Measurements from ENCODE around the gene MAGI2. TPM values are rescaled to one million over a fixed set of nuclear protein-coding genes. Genes with fewer than 3 reads are reported as not detected.

The MAGI2 gene
- polyA plus RNA-seq, 4 donors: 0.22 to 2.1 (median 1.5) TPM

- H3K9me3 ChIP-seq (ENCODE audit: control insufficient read depth in 2 of 2, insufficient read depth in 1 of 2, low read depth in 1 of 2, low read length in 1 of 2): no peaks in the 10 kb centered on the region
- FAIRE-seq (no peak), DNase-seq (no peak)
- no peaks in the 10 kb centered on the region for H3K4me1 ChIP-seq (ENCODE audit: control insufficient read depth in 3 of 3, insufficient read depth in 2 of 3, low read depth in 1 of 3, low read length in 2 of 3)
- WGBS, 3 donors: 76 to 86% (median 79%) methylated on average over 2 of the region's 2 CpGs
- no peaks in the 10 kb centered on the region for H3K27me3 ChIP-seq (ENCODE audit: control insufficient read depth in 3 of 3, insufficient read depth in 3 of 3, low read length in 3 of 3)
- H3K36me3 ChIP-seq (ENCODE audit: control insufficient read depth in 3 of 3, insufficient read depth in 2 of 3, low read depth in 1 of 3, low read length in 3 of 3): no peaks in the 10 kb centered on the region
- H3K27ac ChIP-seq (ENCODE audit: low read depth in 1 of 3, low read length in 2 of 3): no peak overlapping the region
- no peak overlapping the region for H3K4me3 ChIP-seq (ENCODE audit: low read depth in 1 of 3, low read length in 3 of 3)
These were observed 844.2 kb downstream of the MAGI2 start for GRCh38 chr7:78609281-78609680.

GRCh38 chr7:78607099-78607498 lies 846.4 kb downstream of the MAGI2 start:
- no peaks in the 10 kb centered on the region for H3K9me3 ChIP-seq (ENCODE audit: control insufficient read depth in 2 of 2, insufficient read depth in 1 of 2, low read depth in 1 of 2, low read length in 1 of 2)
- no peak overlapping the region for H3K27ac ChIP-seq (ENCODE audit: low read depth in 1 of 3, low read length in 2 of 3)
- no peaks in the 10 kb centered on the region for H3K4me1 ChIP-seq (ENCODE audit: control insufficient read depth in 3 of 3, insufficient read depth in 2 of 3, low read depth in 1 of 3, low read length in 2 of 3)
- no peak for DNase-seq
- WGBS, 3 donors: 69 to 71% (median 69%) methylated on average over 5 of the region's 5 CpGs
- no peak for FAIRE-seq
- no peaks in the 10 kb centered on the region for H3K27me3 ChIP-seq (ENCODE audit: control insufficient read depth in 3 of 3, insufficient read depth in 3 of 3, low read length in 3 of 3)
- no peaks in the 10 kb centered on the region for H3K36me3 ChIP-seq (ENCODE audit: control insufficient read depth in 3 of 3, insufficient read depth in 2 of 3, low read depth in 1 of 3, low read length in 3 of 3)
- no peak overlapping the region for H3K4me3 ChIP-seq (ENCODE audit: low read depth in 1 of 3, low read length in 3 of 3)

- 62 to 77% (median 62%) methylated on average over 1 of the region's 1 CpG for WGBS, 3 donors
- H3K4me1 ChIP-seq (ENCODE audit: control insufficient read depth in 3 of 3, insufficient read depth in 2 of 3, low read depth in 1 of 3, low read length in 2 of 3): no peaks in the 10 kb centered on the region
- H3K27me3 ChIP-seq (ENCODE audit: control insufficient read depth in 3 of 3, insufficient read depth in 3 of 3, low read length in 3 of 3): no peaks in the 10 kb centered on the region
- no peaks in the 10 kb centered on the region for H3K36me3 ChIP-seq (ENCODE audit: control insufficient read depth in 3 of 3, insufficient read depth in 2 of 3, low read depth in 1 of 3, low read length in 3 of 3)
- DNase-seq: no peak
- no peak overlapping the region for H3K4me3 ChIP-seq (ENCODE audit: low read depth in 1 of 3, low read length in 3 of 3)
- no peak for FAIRE-seq
- H3K9me3 ChIP-seq (ENCODE audit: control insufficient read depth in 2 of 2, insufficient read depth in 1 of 2, low read depth in 1 of 2, low read length in 1 of 2): no peaks in the 10 kb centered on the region
- H3K27ac ChIP-seq (ENCODE audit: low read depth in 1 of 3, low read length in 2 of 3): no peak overlapping the region
These were observed 848.3 kb downstream of the MAGI2 start for GRCh38 chr7:78605119-78605518.

GRCh38 chr7:78601728-78602127 lies 851.7 kb downstream of the MAGI2 start:
- FAIRE-seq: no peak

GRCh38 chr7:78594156-78594555 lies 859.3 kb downstream of the MAGI2 start:
- no peaks in the 10 kb centered on the region for H3K4me1 ChIP-seq (ENCODE audit: control insufficient read depth in 3 of 3, insufficient read depth in 2 of 3, low read depth in 1 of 3, low read length in 2 of 3)
- DNase-seq: no peak
- FAIRE-seq: no peak
- H3K36me3 ChIP-seq (ENCODE audit: control insufficient read depth in 3 of 3, insufficient read depth in 2 of 3, low read depth in 1 of 3, low read length in 3 of 3): no peaks in the 10 kb centered on the region
- WGBS, 3 donors: 70 to 78% (median 73%) methylated on average over 3 of the region's 3 CpGs
- no peaks in the 10 kb centered on the region for H3K9me3 ChIP-seq (ENCODE audit: control insufficient read depth in 2 of 2, insufficient read depth in 1 of 2, low read depth in 1 of 2, low read length in 1 of 2)
- H3K27ac ChIP-seq (ENCODE audit: low read depth in 1 of 3, low read length in 2 of 3): no peak overlapping the region
- H3K27me3 ChIP-seq (ENCODE audit: control insufficient read depth in 3 of 3, insufficient read depth in 3 of 3, low read length in 3 of 3): no peaks in the 10 kb centered on the region
- H3K4me3 ChIP-seq (ENCODE audit: low read depth in 1 of 3, low read length in 3 of 3): no peak overlapping the region

More at GRCh38 chr7:78601728-78602127, 851.7 kb downstream of the MAGI2 start:
- Histone ChIP-seq H3K27me3 (ENCODE audit: control insufficient read depth in 3 of 3, insufficient read depth in 3 of 3, low read length in 3 of 3) (no peaks in the 10 kb centered on the region), H3K4me1 (ENCODE audit: control insufficient read depth in 3 of 3, insufficient read depth in 2 of 3, low read depth in 1 of 3, low read length in 2 of 3) (no peaks in the 10 kb centered on the region), H3K9me3 (ENCODE audit: control insufficient read depth in 2 of 2, insufficient read depth in 1 of 2, low read depth in 1 of 2, low read length in 1 of 2) (no peaks in the 10 kb centered on the region), H3K27ac (ENCODE audit: low read depth in 1 of 3, low read length in 2 of 3) (no peak overlapping the region), H3K36me3 (ENCODE audit: control insufficient read depth in 3 of 3, insufficient read depth in 2 of 3, low read depth in 1 of 3, low read length in 3 of 3) (no peaks in the 10 kb centered on the region), H3K4me3 (ENCODE audit: low read depth in 1 of 3, low read length in 3 of 3) (no peak overlapping the region)
- DNase-seq: no peak
- WGBS, 3 donors: 42 to 68% (median 43%) methylated on average over 2 of the region's 2 CpGs

- H3K4me3 ChIP-seq (ENCODE audit: low read depth in 1 of 3, low read length in 3 of 3): no peak overlapping the region
- WGBS, 3 donors: 14 to 77% (median 50%) methylated on average over 1 of the region's 1 CpG
- FAIRE-seq: no peak
- no peaks in the 10 kb centered on the region for H3K36me3 ChIP-seq (ENCODE audit: control insufficient read depth in 3 of 3, insufficient read depth in 2 of 3, low read depth in 1 of 3, low read length in 3 of 3)
- no peaks in the 10 kb centered on the region for H3K27me3 ChIP-seq (ENCODE audit: control insufficient read depth in 3 of 3, insufficient read depth in 3 of 3, low read length in 3 of 3)
- H3K27ac ChIP-seq (ENCODE audit: low read depth in 1 of 3, low read length in 2 of 3): no peak overlapping the region
- H3K9me3 ChIP-seq (ENCODE audit: control insufficient read depth in 2 of 2, insufficient read depth in 1 of 2, low read depth in 1 of 2, low read length in 1 of 2): no peaks in the 10 kb centered on the region
- H3K4me1 ChIP-seq (ENCODE audit: control insufficient read depth in 3 of 3, insufficient read depth in 2 of 3, low read depth in 1 of 3, low read length in 2 of 3): no peaks in the 10 kb centered on the region
- DNase-seq: no peak
These were observed 865.1 kb downstream of the MAGI2 start for GRCh38 chr7:78588393-78588792.

GRCh38 chr7:78587443-78588044 lies 865.9 kb downstream of the MAGI2 start:
- FAIRE-seq (no peak), DNase-seq (no peak)
- Histone ChIP-seq H3K27me3 (ENCODE audit: control insufficient read depth in 3 of 3, insufficient read depth in 3 of 3, low read length in 3 of 3) (no peaks in the 10 kb centered on the region), H3K4me1 (ENCODE audit: control insufficient read depth in 3 of 3, insufficient read depth in 2 of 3, low read depth in 1 of 3, low read length in 2 of 3) (no peaks in the 10 kb centered on the region), H3K9me3 (ENCODE audit: control insufficient read depth in 2 of 2, insufficient read depth in 1 of 2, low read depth in 1 of 2, low read length in 1 of 2) (no peaks in the 10 kb centered on the region), H3K4me3 (ENCODE audit: low read depth in 1 of 3, low read length in 3 of 3) (no peak overlapping the region), H3K36me3 (ENCODE audit: control insufficient read depth in 3 of 3, insufficient read depth in 2 of 3, low read depth in 1 of 3, low read length in 3 of 3) (no peaks in the 10 kb centered on the region), H3K27ac (ENCODE audit: low read depth in 1 of 3, low read length in 2 of 3) (no peak overlapping the region)
- 77 to 83% (median 78%) methylated on average over 5 of the region's 5 CpGs for WGBS, 3 donors

- Histone ChIP-seq H3K4me1 (ENCODE audit: control insufficient read depth in 3 of 3, insufficient read depth in 2 of 3, low read depth in 1 of 3, low read length in 2 of 3) (no peaks in the 10 kb centered on the region), H3K4me3 (ENCODE audit: low read depth in 1 of 3, low read length in 3 of 3) (no peak overlapping the region), H3K36me3 (ENCODE audit: control insufficient read depth in 3 of 3, insufficient read depth in 2 of 3, low read depth in 1 of 3, low read length in 3 of 3) (no peaks in the 10 kb centered on the region), H3K27me3 (ENCODE audit: control insufficient read depth in 3 of 3, insufficient read depth in 3 of 3, low read length in 3 of 3) (no peaks in the 10 kb centered on the region), H3K9me3 (ENCODE audit: control insufficient read depth in 2 of 2, insufficient read depth in 1 of 2, low read depth in 1 of 2, low read length in 1 of 2) (no peaks in the 10 kb centered on the region), H3K27ac (ENCODE audit: low read depth in 1 of 3, low read length in 2 of 3) (no peak overlapping the region)
- no peak for FAIRE-seq
- WGBS, 3 donors: 89 to 93% (median 91%) methylated on average over 4 of the region's 4 CpGs
- DNase-seq: no peak
These were observed 867.5 kb downstream of the MAGI2 start for GRCh38 chr7:78585980-78586379.

- FAIRE-seq: no peak
These were observed 874.8 kb downstream of the MAGI2 start for GRCh38 chr7:78578686-78579085.

More at GRCh38 chr7:78578686-78579085, 874.8 kb downstream of the MAGI2 start:
- Histone ChIP-seq H3K9me3 (ENCODE audit: control insufficient read depth in 2 of 2, insufficient read depth in 1 of 2, low read depth in 1 of 2, low read length in 1 of 2) (no peaks in the 10 kb centered on the region), H3K4me3 (ENCODE audit: low read depth in 1 of 3, low read length in 3 of 3) (no peak overlapping the region), H3K36me3 (ENCODE audit: control insufficient read depth in 3 of 3, insufficient read depth in 2 of 3, low read depth in 1 of 3, low read length in 3 of 3) (no peaks in the 10 kb centered on the region), H3K27me3 (ENCODE audit: control insufficient read depth in 3 of 3, insufficient read depth in 3 of 3, low read length in 3 of 3) (no peaks in the 10 kb centered on the region), H3K27ac (ENCODE audit: low read depth in 1 of 3, low read length in 2 of 3) (no peak overlapping the region), H3K4me1 (ENCODE audit: control insufficient read depth in 3 of 3, insufficient read depth in 2 of 3, low read depth in 1 of 3, low read length in 2 of 3) (no peaks in the 10 kb centered on the region)
- 15 to 28% (median 25%) methylated on average over 2 of the region's 2 CpGs for WGBS, 3 donors
- no peak for DNase-seq
